Pons (tissue), 1 donor: ENCODE results near the gene USP6NL.
"Not testable (repeated sequence)": the region's sequence is repeated elsewhere in the genome, so short reads cannot be mapped to it uniquely, and the experiment has no call there.

Experiments used
- DNase-seq: peaks from one replicate; pipeline ENCODE4 v3.0.0-alpha.2; 2016; ENCODE audit warnings: low spot score

USP6NL gene

GRCh38 chr10:11611248-11612020, at the start of gene USP6NL:
TSS of gene USP6NL (minus strand) at chr10:11611650. CDS start at chr10:11597634, 14,016 bp downstream.
- DNase-seq = peak; percentile 70

- no peak for DNase-seq
These were observed 47.4 kb upstream of the USP6NL start for GRCh38 chr10:11658801-11659368.

GRCh38 chr10:11655836-11656235, 44.4 kb upstream of the USP6NL start:
- no peak for DNase-seq

DNA sequence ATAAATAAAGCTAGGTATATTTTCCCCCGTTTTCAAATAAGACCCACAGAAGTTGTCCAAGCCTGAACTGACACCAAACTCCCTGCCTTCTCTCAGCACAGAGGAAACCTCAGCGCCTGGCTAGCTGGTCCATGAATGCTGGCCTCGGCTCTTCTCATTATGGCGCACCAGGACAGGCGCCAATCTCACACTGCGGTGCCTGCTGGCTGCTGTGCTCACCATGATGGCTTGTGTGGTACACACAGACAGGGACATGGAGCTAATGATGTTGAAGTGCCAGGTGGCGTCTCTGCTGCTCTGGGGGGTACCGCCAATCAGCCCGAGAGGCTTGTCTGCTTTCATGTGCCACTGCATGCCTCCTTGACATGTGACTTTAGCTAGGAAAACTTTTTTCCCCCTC, 43.2 kb upstream of the USP6NL start:
- DNase-seq = no peak

- no peak for DNase-seq
These were observed 42.5 kb upstream of the USP6NL start for GRCh38 chr10:11653758-11654471.

DNA sequence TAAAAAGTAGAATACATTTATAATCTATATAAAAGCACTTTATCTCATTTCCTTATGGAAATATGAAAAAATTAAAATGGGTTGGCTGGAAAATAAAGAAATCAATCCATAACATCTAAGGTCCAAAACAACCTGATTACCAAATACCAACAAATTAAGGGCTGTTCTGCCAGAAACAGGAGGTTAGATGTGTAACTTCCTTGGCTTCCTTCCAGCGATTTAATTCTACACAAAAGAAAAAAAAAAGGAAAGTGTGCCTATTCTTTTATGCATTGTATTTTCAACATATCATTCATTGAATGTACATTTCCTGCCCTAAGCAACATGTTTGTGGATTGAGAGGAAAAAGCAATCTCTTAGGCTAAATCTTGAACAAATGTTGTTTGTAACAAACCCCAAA, 36.2 kb upstream of the USP6NL start:
- DNase-seq = no peak

DNA sequence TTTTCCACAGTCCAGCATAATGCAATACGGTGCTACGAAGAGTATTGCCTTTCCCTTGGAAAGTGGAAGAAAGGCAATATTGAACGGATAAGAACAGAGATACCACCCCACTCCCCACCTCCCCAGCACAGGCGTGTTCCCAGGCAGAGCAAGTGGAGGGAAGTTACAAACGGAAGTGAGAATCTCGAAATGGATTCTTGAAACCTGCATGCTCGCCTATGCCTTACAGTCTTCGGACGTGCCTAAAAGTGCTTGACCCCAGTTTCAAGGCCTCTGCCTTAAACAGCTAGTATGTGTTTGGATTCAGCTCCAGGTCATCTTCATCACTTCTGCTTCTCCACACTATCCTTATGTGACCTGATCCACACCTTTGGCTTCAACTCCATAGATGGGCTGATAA, 35.0 kb upstream of the USP6NL start:
- DNase-seq = peak; percentile 44

DNA sequence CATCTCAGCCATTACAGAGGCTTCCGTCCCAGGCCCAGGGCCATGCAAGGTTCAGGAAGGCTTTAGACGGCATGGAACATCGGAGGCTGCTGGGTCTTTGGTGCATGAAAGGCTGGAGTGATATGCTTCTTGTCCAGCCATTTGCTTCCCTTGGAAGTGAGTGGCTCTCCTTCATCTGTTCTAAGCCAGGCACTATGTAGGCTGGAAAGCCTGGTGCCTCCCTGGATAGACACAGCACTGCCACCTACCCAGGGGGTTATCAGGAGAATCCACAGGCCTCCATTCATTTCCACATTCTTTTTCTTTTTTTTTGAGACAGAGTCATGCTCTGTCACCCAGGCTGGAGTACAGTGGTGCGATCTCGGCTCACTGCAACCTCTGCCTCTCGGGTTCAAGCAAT, 31.6 kb upstream of the USP6NL start:
- no peak for DNase-seq

GRCh38 chr10:11642566-11642965, 31.1 kb upstream of the USP6NL start:
- peak; percentile 60 for DNase-seq

GRCh38 chr10:11639849-11640764, 28.7 kb upstream of the USP6NL start:
- DNase-seq = no peak

GRCh38 chr10:11639362-11639761, 27.9 kb upstream of the USP6NL start:
- DNase-seq = no peak

DNA sequence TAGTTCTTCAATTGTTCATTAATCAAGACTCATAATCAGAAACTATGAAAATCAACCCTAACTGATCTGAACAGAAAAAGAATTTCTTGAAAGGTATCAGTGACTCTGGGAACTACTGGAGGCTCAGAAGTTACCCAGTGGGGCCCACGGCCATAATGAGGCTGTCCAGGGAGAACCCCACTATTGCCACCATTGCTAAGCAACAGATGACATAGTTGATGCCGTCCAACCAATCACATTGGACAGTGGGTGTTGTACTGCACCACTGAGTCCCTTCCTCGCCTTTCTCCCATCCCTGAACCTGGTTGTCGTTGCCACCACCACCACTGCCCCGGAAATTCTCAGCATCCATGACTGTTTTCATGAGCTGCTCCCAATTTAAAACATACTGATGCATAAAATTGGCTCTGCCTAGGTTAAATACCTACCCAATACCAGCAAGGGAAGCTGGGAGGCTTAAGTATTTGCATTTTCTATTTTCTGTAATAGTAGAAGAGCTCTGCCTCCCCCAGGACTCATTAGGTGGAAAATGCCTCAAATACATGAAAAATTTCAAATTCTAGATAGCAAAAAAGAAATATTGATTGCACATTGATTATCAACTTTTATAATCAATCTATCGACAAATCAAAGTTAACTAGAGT, 26.7 kb upstream of the USP6NL start:
- DNase-seq = no peak

- peak; percentile 36 for DNase-seq
These were observed 25.4 kb upstream of the USP6NL start for GRCh38 chr10:11636697-11637303.

DNA sequence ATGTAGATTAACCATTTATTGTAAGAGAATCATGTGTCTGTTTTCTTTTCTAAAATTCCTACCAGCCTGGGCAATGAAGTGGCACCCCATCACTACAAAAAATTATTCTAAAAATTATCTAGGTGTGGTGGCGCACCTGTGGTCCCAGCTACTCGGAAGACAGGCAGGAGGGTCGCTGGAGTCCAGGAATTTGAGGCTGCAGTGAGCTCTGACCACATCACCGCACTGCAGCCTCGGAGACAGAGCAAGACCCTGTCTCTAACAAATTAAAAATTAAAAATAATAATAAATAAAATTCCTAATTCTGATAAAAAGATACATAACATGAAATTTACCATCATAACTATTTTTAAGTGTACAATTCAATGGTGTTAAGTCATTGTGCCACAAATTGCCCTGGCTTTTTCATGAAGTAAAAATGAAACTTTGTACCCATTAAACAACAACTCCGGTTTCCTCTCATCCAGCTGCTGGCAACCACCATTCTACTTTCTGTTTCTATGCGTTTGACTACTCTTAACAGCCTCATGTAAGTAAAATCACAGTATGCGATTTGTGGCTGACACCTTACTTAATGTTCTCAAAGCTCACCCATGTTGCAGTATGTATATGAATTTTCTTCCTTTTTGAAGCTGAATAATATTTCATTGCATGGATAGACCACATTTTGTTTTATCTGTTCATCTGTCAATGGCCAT, 20.6 kb upstream of the USP6NL start:
- peak; percentile 38 for DNase-seq

DNA sequence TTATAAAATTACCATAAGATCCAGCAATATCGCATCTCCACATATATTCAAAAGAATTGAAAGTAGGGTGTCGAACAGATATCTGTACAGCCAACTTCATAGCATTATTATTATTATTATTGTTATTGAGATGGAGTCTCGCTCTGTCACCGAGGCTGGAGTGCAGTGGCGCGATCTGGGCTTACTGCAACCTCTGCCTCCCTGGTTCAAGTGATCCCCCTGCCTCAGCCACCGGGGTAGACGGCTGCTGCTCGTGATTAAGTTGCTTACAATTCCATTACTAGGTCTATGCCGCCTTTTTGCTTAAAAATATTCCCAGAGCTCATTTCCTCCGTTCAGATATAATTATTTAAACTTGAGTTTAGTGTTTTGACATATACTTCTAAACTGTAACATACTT, 19.8 kb upstream of the USP6NL start:
- DNase-seq = no peak

DNA sequence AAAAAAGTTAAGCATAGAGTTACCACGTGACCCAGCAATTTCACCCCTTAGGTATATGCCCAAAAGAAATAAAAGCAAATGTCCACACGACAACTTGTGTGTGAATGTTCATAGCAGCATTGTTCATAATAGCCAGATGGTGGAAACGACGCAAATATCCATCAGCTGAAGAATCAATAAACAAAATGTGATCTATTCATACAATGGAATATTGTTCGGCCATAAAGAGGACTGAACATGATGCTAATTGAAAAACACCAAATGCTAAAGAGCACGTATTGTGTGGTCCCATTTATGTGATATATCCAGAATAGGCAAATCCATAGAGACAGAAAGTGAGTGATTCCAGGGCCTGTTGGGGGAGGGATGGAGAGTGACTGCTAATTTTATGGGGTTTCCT, 18.3 kb upstream of the USP6NL start:
- no peak for DNase-seq

DNA sequence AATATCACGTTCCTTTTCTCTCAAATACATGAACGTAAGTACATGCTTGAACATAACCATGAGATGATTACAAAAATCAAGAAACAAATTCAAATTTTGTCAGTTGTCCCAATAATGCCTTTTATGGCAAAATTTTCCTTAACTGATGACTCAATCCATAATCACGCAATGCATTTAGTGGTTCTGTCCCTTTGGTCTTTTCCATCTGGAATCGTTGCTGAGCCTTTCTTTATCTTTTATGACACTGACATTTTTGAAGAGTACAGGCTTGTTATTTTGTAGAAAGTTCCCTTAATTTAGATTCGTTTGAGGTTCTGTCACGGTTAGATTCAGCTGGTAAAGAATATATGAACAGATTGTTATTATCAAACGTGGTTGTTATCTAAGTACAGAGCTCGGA, 16.5 kb upstream of the USP6NL start:
- not testable (repeated sequence) for DNase-seq

DNA sequence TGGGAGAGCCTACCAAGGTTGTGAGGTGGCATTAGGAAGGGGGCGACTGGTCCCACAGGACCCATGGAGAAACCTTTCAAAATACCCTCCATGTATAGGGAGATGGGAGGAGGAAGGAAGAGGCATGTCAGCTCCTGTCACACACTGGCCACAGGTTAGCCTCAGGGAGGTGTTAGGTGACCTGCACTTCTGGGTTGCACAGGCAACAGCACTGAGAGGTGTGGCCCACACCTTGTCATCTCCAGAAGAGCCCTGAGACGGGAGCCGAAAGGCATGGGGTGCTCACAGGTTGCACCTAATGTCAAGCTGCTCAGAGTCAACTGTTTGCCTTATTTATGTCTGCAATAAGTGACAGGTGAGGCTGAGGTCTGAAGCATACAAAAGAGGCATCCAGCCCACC, 14.6 kb upstream of the USP6NL start:
- no peak for DNase-seq

GRCh38 chr10:11625019-11625735, 13.7 kb upstream of the USP6NL start:
- DNase-seq = peak; percentile 71

DNA sequence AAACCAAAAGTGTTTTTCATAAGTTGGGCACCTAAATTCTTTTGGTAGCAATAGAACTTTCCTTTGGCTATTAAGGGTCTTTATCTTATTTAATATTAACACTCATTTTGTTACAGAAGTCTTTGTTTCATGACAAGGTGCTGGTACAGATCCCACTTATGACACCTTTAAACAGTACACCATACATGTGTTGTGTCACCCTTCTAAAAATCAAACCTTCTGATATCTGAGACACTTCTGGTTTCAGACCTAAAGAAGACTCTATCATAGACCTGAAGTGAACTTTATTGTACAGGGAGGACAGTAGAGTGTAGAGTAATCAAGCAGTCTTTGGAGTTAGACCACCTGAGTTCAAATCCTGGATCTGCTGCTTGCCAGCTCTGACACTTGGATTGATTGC, 5.8 kb upstream of the USP6NL start:
- DNase-seq = no peak
